GM18951 (cell line): ENCODE measurements around the gene SLC43A1.

Source experiments
- POLR2A ChIP-seq: IDR thresholded peaks from 4 replicates; pipeline ENCODE4 v1.6.1; 2011; ENCODE audit warnings: mild to moderate bottlenecking; ENCODE audit not compliant: insufficient read length, insufficient read depth; ENCODE audit errors: extremely low read depth
- in situ Hi-C: fragments of 300-500 bp; cut with MboI; formaldehyde crosslinking; loops from one replicate; pipeline ENCODE4 v1.12.0; 2022; ENCODE audit warnings: low sequenced_read_pairs, mixed read lengths, inconsistent platforms; ENCODE audit not compliant: unreplicated experiment

SLC43A1 gene

GRCh38 chr11:57475671-57476046 lies 39.8 kb downstream of the SLC43A1 start:
- TF ChIP-seq POLR2A = no peak
- in situ Hi-C loops = no loop called here

GRCh38 chr11:57475191-57475590 lies 40.3 kb downstream of the SLC43A1 start:
- in situ Hi-C loops = no loop called here
- TF ChIP-seq POLR2A = no peak

- in situ Hi-C loops = no loop called here
- TF ChIP-seq POLR2A = no peak
Measured at GRCh38 chr11:57474803-57475115, 40.7 kb downstream of the SLC43A1 start.

GRCh38 chr11:57474017-57474802 lies 41.3 kb downstream of the SLC43A1 start:
- in situ Hi-C loops = no loop called here
- peak; percentile 25 for TF ChIP-seq POLR2A

- in situ Hi-C loops = no loop called here
- no peak for TF ChIP-seq POLR2A
Measured at GRCh38 chr11:57473285-57473841, 42.1 kb downstream of the SLC43A1 start.

GRCh38 chr11:57471496-57471895 lies 44.0 kb downstream of the SLC43A1 start:
- TF ChIP-seq POLR2A = no peak
- in situ Hi-C loops = no loop called here

GRCh38 chr11:57469268-57469667 lies 46.2 kb downstream of the SLC43A1 start:
- TF ChIP-seq POLR2A = no peak

GRCh38 chr11:57468276-57468675 lies 47.2 kb downstream of the SLC43A1 start:
- TF ChIP-seq POLR2A = no peak
- in situ Hi-C loops = no loop called here

More at GRCh38 chr11:57469268-57469667, 46.2 kb downstream of the SLC43A1 start:
- in situ Hi-C loops = no loop called here

- TF ChIP-seq POLR2A = no peak
- in situ Hi-C loops = no loop called here
Measured at GRCh38 chr11:57467508-57468157, 47.9 kb downstream of the SLC43A1 start.

GRCh38 chr11:57466680-57467079 lies 48.8 kb downstream of the SLC43A1 start:
- in situ Hi-C loops = no loop called here
- TF ChIP-seq POLR2A = no peak

- in situ Hi-C loops = no loop called here
- no peak for TF ChIP-seq POLR2A
Measured at GRCh38 chr11:57464539-57465181, 50.8 kb downstream of the SLC43A1 start.

- no peak for TF ChIP-seq POLR2A
- in situ Hi-C loops = no loop called here
Measured at GRCh38 chr11:57463671-57464538, 51.6 kb downstream of the SLC43A1 start.

GRCh38 chr11:57462597-57462996 lies 52.9 kb downstream of the SLC43A1 start:
- in situ Hi-C loops = no loop called here
- TF ChIP-seq POLR2A = no peak

GRCh38 chr11:57461841-57462489 lies 53.5 kb downstream of the SLC43A1 start:
- in situ Hi-C loops = no loop called here
- TF ChIP-seq POLR2A = no peak
